SU-DHL-6 (cell line): Measurements from ENCODE around the gene EFNA5.

Source experiments
- H2AFZ ChIP-seq: fragments of 200-600 bp; sonication (generic); 2 replicates; pipeline ENCODE4 v1.6.1; 2014; ENCODE audit warnings: low read depth, mild to moderate bottlenecking, moderate library complexity, mixed read lengths, antibody characterized with exemption, low read length; ENCODE audit not compliant: severe bottlenecking
- H3F3A ChIP-seq: fragments of 200-600 bp; shearing (Covaris generic); 2 replicates; pipeline ENCODE4 v1.6.0; 2016; ENCODE audit warnings: antibody characterized with exemption, mild to moderate bottlenecking; ENCODE audit not compliant: insufficient read depth
- H3K27ac ChIP-seq: fragments of 200-600 bp; sonication (generic); 2 replicates; pipeline ENCODE4 v1.5.1; 2016; ENCODE audit warnings: low read depth, mild to moderate bottlenecking, low read length, moderate library complexity, mixed read lengths
- H3K27me3 ChIP-seq: fragments of 200-600 bp; sonication (generic), shearing (Covaris generic); 2 replicates; pipeline ENCODE4 v1.6.0; 2014; ENCODE audit warnings: mild to moderate bottlenecking, low read length
- H3K36me3 ChIP-seq: fragments of 200-600 bp; sonication (generic); 2 replicates; pipeline ENCODE4 v1.6.1; 2014; ENCODE audit warnings: mild to moderate bottlenecking, low read length, mixed read lengths
- H3K4me2 ChIP-seq: fragments of 300-600, 200-600 bp; shearing (Covaris generic), sonication (generic); 2 replicates; pipeline ENCODE4 v1.6.0; 2014; ENCODE audit warnings: low read length, low read depth, mild to moderate bottlenecking; ENCODE audit not compliant: poor library complexity, severe bottlenecking
- H3K4me3 ChIP-seq: fragments of 200-600 bp; sonication (generic); 2 replicates; pipeline ENCODE4 v1.5.1; 2014; ENCODE audit warnings: antibody characterized with exemption, low read length, mild to moderate bottlenecking, mixed read lengths; ENCODE audit not compliant: insufficient read depth, poor library complexity, severe bottlenecking
- H3K79me2 ChIP-seq: fragments of 200-600 bp; sonication (generic); 2 replicates; pipeline ENCODE4 v1.6.1; 2014; ENCODE audit warnings: mild to moderate bottlenecking, low read length, moderate library complexity; ENCODE audit not compliant: insufficient read depth
- H3K9ac ChIP-seq: fragments of 200-600 bp; sonication (generic); 2 replicates; pipeline ENCODE4 v1.7.0; 2014; ENCODE audit warnings: mild to moderate bottlenecking, low read length
- H3K9me2 ChIP-seq: fragments of 200-600 bp; sonication (generic); replicated peaks from 2 replicates; pipeline ENCODE4 v1.6.1; 2014; ENCODE audit warnings: low read length; ENCODE audit not compliant: insufficient read depth
- H3K9me3 ChIP-seq: fragments of 200-600 bp; sonication (generic); 2 replicates; pipeline ENCODE4 v1.6.1; 2014; ENCODE audit warnings: low read length, mixed read lengths; ENCODE audit not compliant: insufficient read depth
- H4K20me1 ChIP-seq: fragments of 200-600 bp; sonication (generic); 2 replicates; pipeline ENCODE4 v1.6.1; 2014; ENCODE audit warnings: low read depth, mild to moderate bottlenecking, antibody characterized with exemption, low read length, moderate library complexity, mixed read lengths
- EZH2phosphoT487 ChIP-seq: fragments of 200-600 bp; sonication (generic), shearing (Covaris generic); conservative IDR thresholded peaks from 2 replicates; pipeline ENCODE4 v1.6.1; 2018; ENCODE audit warnings: mild to moderate bottlenecking, antibody characterized with exemption, low read length, moderate library complexity, mixed read lengths
- TF ChIP-seq, protein P1 (sequence below): fragments of 200-600 bp; sonication (generic); IDR thresholded peaks from one replicate; pipeline ENCODE4 v1.5.1; 2017; ENCODE audit warnings: antibody characterized with exemption, mild to moderate bottlenecking, low read length, moderate library complexity; ENCODE audit not compliant: insufficient read depth, poor library complexity, severe bottlenecking

The EFNA5 gene

GRCh38 chr5:107380654-107381053 is 290.1 kb downstream of the EFNA5 start:
- no peaks in the 10 kb centered on the region for H3K36me3 ChIP-seq
- H3K4me2 ChIP-seq = no peak overlapping the region
- H3K9me3 ChIP-seq = no peaks in the 10 kb centered on the region
- TF ChIP-seq, protein P1, sequence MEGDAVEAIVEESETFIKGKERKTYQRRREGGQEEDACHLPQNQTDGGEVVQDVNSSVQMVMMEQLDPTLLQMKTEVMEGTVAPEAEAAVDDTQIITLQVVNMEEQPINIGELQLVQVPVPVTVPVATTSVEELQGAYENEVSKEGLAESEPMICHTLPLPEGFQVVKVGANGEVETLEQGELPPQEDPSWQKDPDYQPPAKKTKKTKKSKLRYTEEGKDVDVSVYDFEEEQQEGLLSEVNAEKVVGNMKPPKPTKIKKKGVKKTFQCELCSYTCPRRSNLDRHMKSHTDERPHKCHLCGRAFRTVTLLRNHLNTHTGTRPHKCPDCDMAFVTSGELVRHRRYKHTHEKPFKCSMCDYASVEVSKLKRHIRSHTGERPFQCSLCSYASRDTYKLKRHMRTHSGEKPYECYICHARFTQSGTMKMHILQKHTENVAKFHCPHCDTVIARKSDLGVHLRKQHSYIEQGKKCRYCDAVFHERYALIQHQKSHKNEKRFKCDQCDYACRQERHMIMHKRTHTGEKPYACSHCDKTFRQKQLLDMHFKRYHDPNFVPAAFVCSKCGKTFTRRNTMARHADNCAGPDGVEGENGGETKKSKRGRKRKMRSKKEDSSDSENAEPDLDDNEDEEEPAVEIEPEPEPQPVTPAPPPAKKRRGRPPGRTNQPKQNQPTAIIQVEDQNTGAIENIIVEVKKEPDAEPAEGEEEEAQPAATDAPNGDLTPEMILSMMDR = no peak
- no peak for TF ChIP-seq EZH2phosphoT487
- no peak overlapping the region for H3K4me3 ChIP-seq
- H3F3A ChIP-seq = no peaks in the 10 kb centered on the region
- H3K79me2 ChIP-seq = no peaks in the 10 kb centered on the region
- H3K27me3 ChIP-seq = no peaks in the 10 kb centered on the region
- no peak overlapping the region for H3K9ac ChIP-seq
- H3K27ac ChIP-seq = no peak overlapping the region
- no peaks in the 10 kb centered on the region for H4K20me1 ChIP-seq
- H2AFZ ChIP-seq = no peak overlapping the region
- no peaks in the 10 kb centered on the region for H3K9me2 ChIP-seq

GRCh38 chr5:107378218-107378899 is 292.4 kb downstream of the EFNA5 start:
- no peaks in the 10 kb centered on the region for H3K79me2 ChIP-seq
- H3K9ac ChIP-seq = no peak overlapping the region
- H3K9me3 ChIP-seq = no peaks in the 10 kb centered on the region
- no peak overlapping the region for H3K27ac ChIP-seq
- no peak overlapping the region for H3K4me3 ChIP-seq
- no peaks in the 10 kb centered on the region for H3K36me3 ChIP-seq
- H3K9me2 ChIP-seq = no peaks in the 10 kb centered on the region
- TF ChIP-seq, protein P1 = no peak
- no peak for TF ChIP-seq EZH2phosphoT487
- H3F3A ChIP-seq = no peaks in the 10 kb centered on the region
- H2AFZ ChIP-seq = no peak overlapping the region
- no peaks in the 10 kb centered on the region for H3K27me3 ChIP-seq
- no peak overlapping the region for H3K4me2 ChIP-seq
- H4K20me1 ChIP-seq = no peaks in the 10 kb centered on the region

GRCh38 chr5:107377277-107377609 is 293.5 kb downstream of the EFNA5 start:
- Histone ChIP-seq H3K4me2 (no peak overlapping the region), H3K27ac (no peak overlapping the region), H3F3A (no peaks in the 10 kb centered on the region), H3K79me2 (no peaks in the 10 kb centered on the region), H2AFZ (no peak overlapping the region), H3K36me3 (no peaks in the 10 kb centered on the region), H3K9ac (no peak overlapping the region), H3K9me3 (no peaks in the 10 kb centered on the region), H4K20me1 (no peaks in the 10 kb centered on the region), H3K4me3 (no peak overlapping the region), H3K9me2 (no peaks in the 10 kb centered on the region), H3K27me3 (no peaks in the 10 kb centered on the region)
- no peak for TF ChIP-seq EZH2phosphoT487
- TF ChIP-seq, protein P1 = no peak
